ENCODE data around the gene KDM2A. TPM values are rescaled to one million over a fixed set of nuclear protein-coding genes. Genes with fewer than 3 reads are reported as not detected.

KDM2A gene
- total RNA-seq, 4 donors from 2014 or later = 38.7 to 88.1 (median 73.5) TPM

DNA sequence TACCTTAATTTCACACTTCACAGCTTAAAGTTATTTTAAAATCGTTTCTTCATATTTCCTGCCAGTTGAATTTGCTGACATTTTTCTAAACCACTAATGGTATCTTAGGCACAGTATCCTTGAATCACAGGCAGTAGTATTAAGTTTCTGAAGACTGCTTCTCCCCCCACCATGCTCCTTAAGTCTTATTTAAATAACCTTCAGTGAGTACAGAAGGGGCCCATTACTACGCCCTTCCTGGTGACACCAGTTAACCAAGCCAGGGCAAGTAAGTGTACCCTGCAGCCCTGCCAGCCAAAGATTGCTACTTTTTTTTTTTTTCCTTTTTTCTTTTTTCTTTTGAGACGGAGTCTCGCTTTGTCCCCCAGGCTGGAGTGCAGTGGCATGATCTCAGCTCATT is 19.9 kb downstream of the KDM2A start:
- no peak for TF ChIP-seq POLR2A (IDR thresholded peaks at IDR 0.05)
- TF ChIP-seq, protein P1, sequence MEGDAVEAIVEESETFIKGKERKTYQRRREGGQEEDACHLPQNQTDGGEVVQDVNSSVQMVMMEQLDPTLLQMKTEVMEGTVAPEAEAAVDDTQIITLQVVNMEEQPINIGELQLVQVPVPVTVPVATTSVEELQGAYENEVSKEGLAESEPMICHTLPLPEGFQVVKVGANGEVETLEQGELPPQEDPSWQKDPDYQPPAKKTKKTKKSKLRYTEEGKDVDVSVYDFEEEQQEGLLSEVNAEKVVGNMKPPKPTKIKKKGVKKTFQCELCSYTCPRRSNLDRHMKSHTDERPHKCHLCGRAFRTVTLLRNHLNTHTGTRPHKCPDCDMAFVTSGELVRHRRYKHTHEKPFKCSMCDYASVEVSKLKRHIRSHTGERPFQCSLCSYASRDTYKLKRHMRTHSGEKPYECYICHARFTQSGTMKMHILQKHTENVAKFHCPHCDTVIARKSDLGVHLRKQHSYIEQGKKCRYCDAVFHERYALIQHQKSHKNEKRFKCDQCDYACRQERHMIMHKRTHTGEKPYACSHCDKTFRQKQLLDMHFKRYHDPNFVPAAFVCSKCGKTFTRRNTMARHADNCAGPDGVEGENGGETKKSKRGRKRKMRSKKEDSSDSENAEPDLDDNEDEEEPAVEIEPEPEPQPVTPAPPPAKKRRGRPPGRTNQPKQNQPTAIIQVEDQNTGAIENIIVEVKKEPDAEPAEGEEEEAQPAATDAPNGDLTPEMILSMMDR (IDR thresholded peaks at IDR 0.05) = no peak
- no peak overlapping the region for H3K27ac ChIP-seq
- peaks cover 0 to 8% of the 10 kb centered on the region in 2 donors for H3K4me1 ChIP-seq
- DNase-seq = no peak
- peaks cover 13 to 18% of the 10 kb centered on the region in 2 donors for H3K36me3 ChIP-seq
- intact Hi-C loops (cut with DNase I) = no loop called here
- 87 to 92% methylated on average over 4 of the region's 4 CpGs for WGBS, 2 donors
- H3K4me3 ChIP-seq (replicated peaks in 1 of 3) = no peak overlapping the region
- no peaks in the 10 kb centered on the region for H3K9me3 ChIP-seq
- H3K27me3 ChIP-seq = no peaks in the 10 kb centered on the region

DNA sequence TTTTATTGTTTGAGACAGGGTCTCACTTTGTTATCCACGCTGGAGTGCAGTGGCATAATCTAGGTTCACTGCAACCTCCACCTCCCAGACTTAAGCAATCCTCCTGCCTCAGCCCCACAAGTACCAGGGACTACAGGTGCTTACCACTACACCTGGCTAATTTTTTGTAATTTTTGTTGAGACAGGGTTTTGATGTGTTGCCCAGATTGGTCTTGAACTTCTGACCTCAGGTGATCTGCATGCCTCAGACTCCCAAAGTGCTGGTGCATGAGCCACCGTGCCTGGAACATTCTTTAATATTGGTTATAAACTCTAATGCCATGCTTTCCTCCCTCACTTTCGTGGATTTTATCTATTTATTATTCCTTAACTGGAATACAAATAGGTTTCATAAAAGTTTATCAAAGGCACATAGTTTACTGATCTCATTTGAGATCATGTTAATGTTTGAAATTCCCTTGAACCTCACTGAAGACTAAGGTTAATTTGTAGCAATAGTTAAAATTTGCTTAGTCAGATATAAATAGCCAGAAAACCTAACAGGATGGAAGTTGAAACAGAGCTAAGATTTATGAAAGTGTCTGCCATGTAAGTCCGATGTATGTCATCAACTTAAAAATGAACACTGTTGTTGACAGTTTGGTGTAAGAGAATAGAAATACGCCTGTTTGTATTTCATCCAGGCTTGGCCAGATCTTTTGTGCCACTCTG is 27.6 kb downstream of the KDM2A start:
- no peak for TF ChIP-seq POLR2A (IDR thresholded peaks at IDR 0.05)
- TF ChIP-seq, protein P1 (IDR thresholded peaks at IDR 0.05) = no peak
- Histone ChIP-seq H3K9me3 (no peaks in the 10 kb centered on the region), H3K27ac (no peak overlapping the region), H3K4me3 (replicated peaks in 1 of 3) (no peak overlapping the region), H3K27me3 (no peaks in the 10 kb centered on the region), H3K4me1 (no peaks in the 10 kb centered on the region), H3K36me3 (peaks cover 0 to 4% of the 10 kb centered on the region in 2 donors)
- WGBS, 2 donors = 89 to 94% methylated on average over 5 of the region's 5 CpGs
- DNase-seq = no peak
- intact Hi-C loops (cut with DNase I) = no loop called here

DNA sequence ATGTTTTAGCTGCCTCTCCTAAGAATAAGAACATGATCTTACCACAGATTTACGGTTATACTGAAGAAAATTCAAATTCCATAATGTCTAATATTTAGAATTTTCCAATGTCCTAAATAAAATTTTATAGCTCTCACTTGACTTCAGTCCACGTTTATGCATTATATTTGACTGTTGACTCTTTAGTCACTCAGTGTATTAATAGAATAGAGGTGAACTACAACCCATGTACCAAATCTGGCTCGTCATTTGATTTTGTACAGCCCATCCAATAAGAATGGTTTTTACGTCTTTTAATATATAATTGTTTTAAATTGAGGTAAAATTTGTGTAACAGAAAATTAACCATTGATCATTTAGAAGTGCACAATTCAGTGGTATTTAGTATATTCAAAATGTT is 34.9 kb downstream of the KDM2A start:
- intact Hi-C loops (cut with DNase I) = no loop called here
- H3K4me1 ChIP-seq = peaks cover 0 to 2% of the 10 kb centered on the region in 2 donors
- 89 to 91% methylated on average over 4 of the region's 4 CpGs for WGBS, 2 donors
- TF ChIP-seq, protein P1 (IDR thresholded peaks at IDR 0.05) = no peak
- H3K4me3 ChIP-seq (replicated peaks in 1 of 3) = no peak overlapping the region
- no peak for DNase-seq
- no peak overlapping the region for H3K27ac ChIP-seq
- no peaks in the 10 kb centered on the region for H3K27me3 ChIP-seq
- H3K9me3 ChIP-seq = no peaks in the 10 kb centered on the region
- peaks cover 0 to 2% of the 10 kb centered on the region in 2 donors for H3K36me3 ChIP-seq

DNA sequence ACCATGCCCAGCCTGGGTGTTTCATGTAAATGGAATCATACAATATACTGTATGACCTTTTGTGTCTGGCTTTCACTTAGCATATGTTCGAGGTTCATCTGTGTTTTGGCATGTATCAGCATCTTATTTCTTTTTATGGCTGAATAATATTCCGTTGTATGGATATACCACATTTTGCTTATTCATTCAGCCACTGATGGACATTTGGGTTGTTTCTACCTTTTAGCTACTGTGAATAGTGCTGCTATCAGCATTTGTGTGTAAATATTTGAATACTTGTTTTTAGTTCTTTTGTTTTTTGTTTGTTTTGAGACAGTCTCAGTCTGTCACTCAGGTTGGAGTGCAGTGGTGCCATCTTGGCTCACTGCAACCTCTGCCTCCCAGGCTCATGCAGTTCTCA is 35.7 kb downstream of the KDM2A start:
- Histone ChIP-seq H3K9me3 (no peaks in the 10 kb centered on the region), H3K36me3 (peaks cover 0 to 2% of the 10 kb centered on the region in 2 donors), H3K27me3 (no peaks in the 10 kb centered on the region), H3K4me1 (peaks cover 0 to 2% of the 10 kb centered on the region in 2 donors), H3K4me3 (replicated peaks in 1 of 3) (no peak overlapping the region), H3K27ac (no peak overlapping the region)
- WGBS, 2 donors = 96 to 99% methylated on average over 2 of the region's 2 CpGs
- intact Hi-C loops (cut with DNase I) = no loop called here
- no peak for DNase-seq
- TF ChIP-seq, protein P1 (IDR thresholded peaks at IDR 0.05) = no peak
- no peak for TF ChIP-seq POLR2A (IDR thresholded peaks at IDR 0.05)

DNA sequence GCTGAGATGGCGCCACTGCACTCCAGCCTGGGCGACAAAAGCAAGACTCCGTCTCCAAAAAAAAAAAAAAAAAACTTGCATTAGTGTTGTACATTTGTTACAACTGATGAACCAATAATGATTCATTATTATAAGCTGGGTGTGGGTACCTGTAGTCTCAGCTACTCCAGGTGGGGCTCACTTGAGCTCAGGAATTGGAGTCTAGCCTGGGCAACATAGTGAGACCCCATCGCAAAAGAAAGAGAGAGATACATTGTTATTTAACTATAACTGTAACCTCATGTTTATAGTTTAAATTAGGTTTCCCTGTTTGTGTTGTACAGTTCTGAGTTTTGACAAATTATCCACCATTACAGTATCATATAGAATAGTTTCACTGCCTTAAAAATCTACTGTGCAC is 38.6 kb downstream of the KDM2A start:
- no peak for DNase-seq
- Histone ChIP-seq H3K27ac (no peak overlapping the region), H3K9me3 (no peaks in the 10 kb centered on the region), H3K27me3 (no peaks in the 10 kb centered on the region), H3K4me1 (peaks cover 6 to 10% of the 10 kb centered on the region in 2 donors), H3K36me3 (no peaks in the 10 kb centered on the region), H3K4me3 (replicated peaks in 1 of 3) (no peak overlapping the region)
- no peak for TF ChIP-seq POLR2A (IDR thresholded peaks at IDR 0.05)
- TF ChIP-seq, protein P1 (IDR thresholded peaks at IDR 0.05) = no peak
- WGBS, 2 donors = 96 to 97% methylated on average over 4 of the region's 4 CpGs
- intact Hi-C loops (cut with DNase I) = no loop called here

Measured in thyroid gland (tissue), 4 donors.